ENCODE data around the gene ALOX15B.

GRCh38 chr17:8076502-8077266, 37.8 kb downstream of the ALOX15B start:
- TF ChIP-seq CTCF (conservative IDR thresholded peaks at IDR 0.05) (no peak), EZH2 (IDR thresholded peaks at IDR 0.05; ENCODE audit: low read depth) (no peak)

All from PC-9 (cell line).